CD4-positive, CD25-positive, alpha-beta regulatory T cell (primary cell): ENCODE results near the gene MRPS25. TPM values are rescaled to one million over a fixed set of nuclear protein-coding genes. Genes with fewer than 3 reads are reported as not detected.

Experiments used
- ATAC-seq, 2 donors: fragments of 150-1000 bp; cut with Tn5 transposase; one replicate each; pipeline ENCODE4 v1.10.0; 2021; ENCODE audit warnings: low read depth in 2 of 2, moderate number of reproducible peaks in 2 of 2, moderate library complexity in 1 of 2
- DNase-seq, 3 donors: peaks; one replicate each; pipeline versions ENCODE4 v3.0.0 to v3.0.0-alpha.2; 2012 to 2022; ENCODE audit warnings: mixed read lengths in 1 of 3
- H3K27ac ChIP-seq: one replicate; pipeline ENCODE4 v1.7.0; 2013; ENCODE audit warnings: mild to moderate bottlenecking, low read length; ENCODE audit not compliant: insufficient read depth, poor library complexity, severe bottlenecking
- H3K27me3 ChIP-seq: one replicate; pipeline ENCODE4 v1.7.0; 2013; ENCODE audit warnings: low read length; ENCODE audit not compliant: control insufficient read depth, insufficient read depth
- H3K36me3 ChIP-seq: one replicate; pipeline ENCODE4 v1.7.0; 2013; ENCODE audit warnings: mild to moderate bottlenecking, low read length, moderate library complexity; ENCODE audit not compliant: control insufficient read depth, insufficient read depth
- H3K4me1 ChIP-seq: 2 replicates; pipeline ENCODE4 v1.7.0; 2013; ENCODE audit warnings: mild to moderate bottlenecking, low read length; ENCODE audit not compliant: insufficient read depth, control insufficient read depth, poor library complexity, severe bottlenecking
- H3K4me3 ChIP-seq: one replicate; pipeline ENCODE4 v1.7.0; 2013; ENCODE audit warnings: low read depth, mild to moderate bottlenecking, low read length, moderate library complexity
- H3K9me3 ChIP-seq, 2 experiments: 1 replicate in 1 of 2; 2 replicates in 1 of 2; pipeline ENCODE4 v1.7.0; 2013; ENCODE audit warnings: low read length in 2 of 2, mild to moderate bottlenecking in 1 of 2, moderate library complexity in 1 of 2; ENCODE audit not compliant: control insufficient read depth in 2 of 2
- H3K27ac Mint-ChIP-seq, 3 donors: one replicate each; pipeline ENCODE4 v1.8.0; 2020 to 2022; ENCODE audit warnings: mild to moderate bottlenecking in 3 of 3, mixed read lengths in 3 of 3, moderate library complexity in 2 of 3
- H3K27me3 Mint-ChIP-seq: one replicate; pipeline ENCODE4 v1.8.0; 2022; ENCODE audit warnings: mild to moderate bottlenecking, mixed read lengths
- H3K36me3 Mint-ChIP-seq: one replicate; pipeline ENCODE4 v1.8.0; 2020; ENCODE audit warnings: mixed read lengths
- H3K4me1 Mint-ChIP-seq, 4 donors: one replicate each; pipeline ENCODE4 v1.8.0; 2020 to 2022; ENCODE audit warnings: mixed read lengths in 4 of 4, mild to moderate bottlenecking in 1 of 4
- H3K4me3 Mint-ChIP-seq, 4 donors: one replicate each; pipeline ENCODE4 v1.8.0; 2020 to 2022; ENCODE audit warnings: mild to moderate bottlenecking in 4 of 4, mixed read lengths in 4 of 4, moderate library complexity in 3 of 4
- H3K9me3 Mint-ChIP-seq, 7 donors: one replicate each; pipeline ENCODE4 v1.8.0; 2020 to 2022; ENCODE audit warnings: mixed read lengths in 7 of 7, mild to moderate bottlenecking in 3 of 7, moderate library complexity in 2 of 7
- polyA plus RNA-seq, 4 donors: library from polyadenylated mRNA; unstranded; fragments of 300-500 nt; fragmentation: Illumina TruSeq; gene quantifications; one replicate each; pipeline ENCODE4 v1.2.3, GENCODE V29; 2021
- total RNA-seq: library from RNA; stranded (reverse); gene quantifications from one replicate; pipeline ENCODE4 v1.2.3, GENCODE V29; 2022

MRPS25 gene
- total and polyA plus RNA-seq, 5 donors from 2014 or later, result 14.7 to 48.0 (median 17.7) TPM

GRCh38 chr3:15094187-15094875 lies 29.2 kb upstream of the MRPS25 start:
- no peaks in the 10 kb centered on the region for H3K27me3 ChIP-seq
- peaks cover 35% of the 10 kb centered on the region for H3K36me3 Mint-ChIP-seq
- peaks cover 10% of the 10 kb centered on the region for H3K4me1 ChIP-seq
- H3K9me3 ChIP-seq, result no peaks in the 10 kb centered on the region
- H3K36me3 ChIP-seq, result peaks cover 49% of the 10 kb centered on the region
- H3K4me3 Mint-ChIP-seq, result no peak overlapping the region
- peaks cover 0 to 1% (median 0%) of the 10 kb centered on the region in 7 donors for H3K9me3 Mint-ChIP-seq
- peaks cover 13 to 41% (median 26%) of the 10 kb centered on the region in 4 donors for H3K4me1 Mint-ChIP-seq
- DNase-seq, result no peak
- no peak for ATAC-seq
- peak overlapping the region in 2 of 3 donors; percentile 20 to 38 for H3K27ac Mint-ChIP-seq
- peaks cover 10% of the 10 kb centered on the region for H3K27me3 Mint-ChIP-seq
- no peak overlapping the region for H3K27ac ChIP-seq
- no peak overlapping the region for H3K4me3 ChIP-seq

- H3K36me3 ChIP-seq, result peaks cover 61% of the 10 kb centered on the region
- no peak overlapping the region for H3K4me3 Mint-ChIP-seq
- no peak overlapping the region for H3K27ac ChIP-seq
- peaks cover 33% of the 10 kb centered on the region for H3K36me3 Mint-ChIP-seq
- H3K4me3 ChIP-seq, result no peak overlapping the region
- no peaks in the 10 kb centered on the region for H3K9me3 ChIP-seq
- peaks cover 2% of the 10 kb centered on the region for H3K4me1 ChIP-seq
- no peak overlapping the region for H3K27ac Mint-ChIP-seq
- peaks cover 3 to 25% (median 15%) of the 10 kb centered on the region in 4 donors for H3K4me1 Mint-ChIP-seq
- DNase-seq (no peak), ATAC-seq (no peak)
- H3K9me3 Mint-ChIP-seq, result no peaks in the 10 kb centered on the region
- no peaks in the 10 kb centered on the region for H3K27me3 Mint-ChIP-seq
- no peaks in the 10 kb centered on the region for H3K27me3 ChIP-seq
Observed at GRCh38 chr3:15092686-15093085, 27.6 kb upstream of the MRPS25 start.

- Histone ChIP-seq H3K27me3 (no peaks in the 10 kb centered on the region), H3K9me3 (no peaks in the 10 kb centered on the region), H3K4me1 (no peaks in the 10 kb centered on the region), H3K36me3 (peaks cover 71% of the 10 kb centered on the region), H3K27ac (no peak overlapping the region), H3K4me3 (no peak overlapping the region)
- no peak for ATAC-seq
- DNase-seq, result no peak
- no peaks in the 10 kb centered on the region for H3K9me3 Mint-ChIP-seq
- H3K27ac Mint-ChIP-seq, result no peak overlapping the region
- no peaks in the 10 kb centered on the region for H3K27me3 Mint-ChIP-seq
- peaks cover 36% of the 10 kb centered on the region for H3K36me3 Mint-ChIP-seq
- H3K4me1 Mint-ChIP-seq, result peaks cover 0 to 19% (median 11%) of the 10 kb centered on the region in 4 donors
- H3K4me3 Mint-ChIP-seq, result no peak overlapping the region
Observed at GRCh38 chr3:15091575-15091974, 26.5 kb upstream of the MRPS25 start.

GRCh38 chr3:15089201-15089600 lies 24.1 kb upstream of the MRPS25 start:
- H3K27me3 ChIP-seq, result no peaks in the 10 kb centered on the region
- H3K36me3 Mint-ChIP-seq, result peaks cover 32% of the 10 kb centered on the region
- H3K27ac Mint-ChIP-seq, result no peak overlapping the region
- H3K4me3 Mint-ChIP-seq, result no peak overlapping the region
- H3K4me1 Mint-ChIP-seq, result peaks cover 0 to 14% (median 10%) of the 10 kb centered on the region in 4 donors
- H3K36me3 ChIP-seq, result peaks cover 71% of the 10 kb centered on the region
- no peaks in the 10 kb centered on the region for H3K27me3 Mint-ChIP-seq
- no peak for ATAC-seq
- DNase-seq, result no peak
- H3K4me3 ChIP-seq, result no peak overlapping the region
- no peaks in the 10 kb centered on the region for H3K4me1 ChIP-seq
- no peaks in the 10 kb centered on the region for H3K9me3 ChIP-seq
- H3K27ac ChIP-seq, result no peak overlapping the region
- no peaks in the 10 kb centered on the region for H3K9me3 Mint-ChIP-seq

- Histone ChIP-seq H3K4me1 (no peaks in the 10 kb centered on the region), H3K27ac (no peak overlapping the region), H3K36me3 (peaks cover 86% of the 10 kb centered on the region), H3K4me3 (no peak overlapping the region), H3K9me3 (no peaks in the 10 kb centered on the region), H3K27me3 (no peaks in the 10 kb centered on the region)
- H3K4me3 Mint-ChIP-seq, result no peak overlapping the region
- H3K27me3 Mint-ChIP-seq, result no peaks in the 10 kb centered on the region
- no peak for ATAC-seq
- peaks cover 45% of the 10 kb centered on the region for H3K36me3 Mint-ChIP-seq
- no peak for DNase-seq
- no peak overlapping the region for H3K27ac Mint-ChIP-seq
- no peaks in the 10 kb centered on the region for H3K9me3 Mint-ChIP-seq
- peaks cover 0 to 16% (median 11%) of the 10 kb centered on the region in 4 donors for H3K4me1 Mint-ChIP-seq
Observed at GRCh38 chr3:15086699-15087098, 21.6 kb upstream of the MRPS25 start.

- peaks cover 0 to 14% (median 9%) of the 10 kb centered on the region in 4 donors for H3K4me1 Mint-ChIP-seq
- Histone ChIP-seq H3K27me3 (no peaks in the 10 kb centered on the region), H3K4me1 (no peaks in the 10 kb centered on the region), H3K27ac (no peak overlapping the region), H3K36me3 (peaks cover 86% of the 10 kb centered on the region), H3K4me3 (no peak overlapping the region), H3K9me3 (no peaks in the 10 kb centered on the region)
- DNase-seq (no peak), ATAC-seq (no peak)
- H3K9me3 Mint-ChIP-seq, result no peaks in the 10 kb centered on the region
- no peaks in the 10 kb centered on the region for H3K27me3 Mint-ChIP-seq
- peaks cover 47% of the 10 kb centered on the region for H3K36me3 Mint-ChIP-seq
- H3K27ac Mint-ChIP-seq, result no peak overlapping the region
- H3K4me3 Mint-ChIP-seq, result no peak overlapping the region
Observed at GRCh38 chr3:15086263-15086662, 21.1 kb upstream of the MRPS25 start.

GRCh38 chr3:15083252-15083651 lies 18.1 kb upstream of the MRPS25 start:
- peaks cover 50% of the 10 kb centered on the region for H3K36me3 Mint-ChIP-seq
- peaks cover 0 to 7% (median 3%) of the 10 kb centered on the region in 4 donors for H3K4me1 Mint-ChIP-seq
- Histone ChIP-seq H3K36me3 (peaks cover 88% of the 10 kb centered on the region), H3K4me1 (no peaks in the 10 kb centered on the region), H3K27ac (no peak overlapping the region), H3K27me3 (no peaks in the 10 kb centered on the region), H3K4me3 (no peak overlapping the region), H3K9me3 (no peaks in the 10 kb centered on the region)
- no peaks in the 10 kb centered on the region for H3K9me3 Mint-ChIP-seq
- no peaks in the 10 kb centered on the region for H3K27me3 Mint-ChIP-seq
- no peak for ATAC-seq
- H3K4me3 Mint-ChIP-seq, result no peak overlapping the region
- DNase-seq, result no peak
- H3K27ac Mint-ChIP-seq, result peak overlapping the region in 1 of 3 donors; percentile 3
